Measurements from ENCODE around the gene OLFM1. TPM values are rescaled to one million over a fixed set of nuclear protein-coding genes. Genes with fewer than 3 reads are reported as not detected.

OLFM1 gene
- total RNA-seq, 2 experiments from 2014 or later, result 0.30 TPM; not detected in 1

DNA sequence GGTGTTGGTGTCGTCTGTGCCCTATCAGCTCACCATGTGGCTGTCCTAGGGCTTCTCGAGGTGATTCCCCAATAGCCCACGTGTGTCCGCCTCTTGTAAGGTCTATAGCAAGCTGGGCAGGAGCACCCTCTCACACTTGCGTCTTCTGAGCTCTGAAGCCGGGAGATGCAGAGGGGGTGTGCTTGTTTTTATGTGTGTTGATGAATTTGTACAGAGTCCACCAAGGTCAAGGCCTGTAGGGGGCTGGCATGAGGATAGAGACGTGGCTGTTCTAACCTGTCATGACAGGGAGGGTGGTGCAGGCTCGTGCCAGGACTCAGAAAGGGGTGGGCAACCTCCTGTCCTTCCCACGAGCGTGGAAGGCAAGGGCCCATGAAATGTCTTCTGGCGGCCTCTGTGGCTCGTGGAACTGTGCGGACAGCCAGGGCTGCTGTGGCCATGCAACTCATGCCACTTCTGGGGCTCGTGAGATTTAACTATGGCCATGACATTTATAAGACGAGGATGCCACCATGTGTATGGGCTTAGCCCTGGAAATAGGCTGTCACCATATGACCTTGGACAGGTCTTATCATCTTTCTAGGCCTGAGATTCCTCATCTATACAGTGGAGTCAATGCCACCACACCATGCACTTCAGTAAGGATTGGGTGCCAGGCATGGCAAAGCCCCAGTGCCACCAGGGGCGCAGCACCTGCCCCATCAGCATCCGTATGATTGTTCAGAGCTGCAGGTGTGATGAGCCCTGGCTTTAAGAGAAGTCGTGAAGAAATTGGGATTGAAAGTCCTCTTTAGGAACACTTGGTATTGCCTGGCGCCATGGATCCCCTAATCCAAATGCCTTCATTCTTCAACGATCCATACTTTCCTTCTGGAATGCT lies 2.3 kb upstream of the OLFM1 start:
- Mint-ChIP-seq H3K4me3 (no peak overlapping the region), H3K27ac (no peak overlapping the region), H3K27me3 (peaks cover 30% of the 10 kb centered on the region), H3K4me1 (peaks cover 3% of the 10 kb centered on the region), H3K36me3 (no peaks in the 10 kb centered on the region), H3K9me3 (ENCODE audit: low read depth) (no peaks in the 10 kb centered on the region)
- CTCF ChIA-PET, result interaction anchor here (1.0 to 2.2 kb wide), 2 partner anchors 257 to 327 kb away, joined by 5 to 8 read pairs; no protein-coding TSS in a partner anchor
- DNase-seq (no peak), ATAC-seq (no peak)

DNA sequence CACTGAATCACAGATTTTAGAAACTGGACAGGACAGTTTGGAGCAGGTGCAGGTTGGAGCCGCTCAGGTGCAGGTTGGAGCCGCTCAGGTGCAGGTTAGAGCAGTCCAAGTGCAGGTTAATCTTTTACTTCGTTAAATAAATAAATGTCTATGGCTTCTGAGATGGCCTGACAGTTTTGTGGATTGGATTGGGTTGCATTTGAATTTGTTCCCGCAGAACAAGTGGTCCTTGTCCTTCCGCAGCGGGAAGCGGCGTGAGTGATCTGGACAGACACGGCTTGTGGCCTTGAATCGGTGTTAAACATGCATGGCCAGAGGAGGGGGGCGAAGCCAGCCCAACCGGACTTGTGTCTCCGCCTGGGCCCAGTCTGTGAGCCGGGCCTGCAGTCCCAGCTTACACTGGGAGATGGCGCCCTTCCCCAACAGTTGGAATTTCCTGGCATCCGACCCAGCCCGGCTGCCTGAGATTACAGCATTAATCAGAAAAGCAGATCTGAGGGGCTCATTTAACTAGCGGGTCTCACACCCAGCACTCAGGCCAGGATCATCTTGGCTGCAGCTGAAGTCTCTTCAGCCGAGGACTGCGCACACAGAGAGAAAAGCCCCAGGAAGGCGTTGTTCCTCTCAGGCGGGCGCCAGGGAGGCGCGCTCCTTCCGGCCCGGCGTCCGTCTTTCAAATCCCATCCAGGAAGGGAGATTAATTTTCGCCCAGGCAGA lies 1.5 kb upstream of the OLFM1 start:
- H3K9me3 Mint-ChIP-seq (ENCODE audit: low read depth), result no peaks in the 10 kb centered on the region
- no peak overlapping the region for H3K4me3 Mint-ChIP-seq
- DNase-seq, result peak; percentile 58
- H3K27ac Mint-ChIP-seq, result no peak overlapping the region
- H3K36me3 Mint-ChIP-seq, result no peaks in the 10 kb centered on the region
- peaks cover 3% of the 10 kb centered on the region for H3K4me1 Mint-ChIP-seq
- CTCF ChIA-PET, result interaction anchor here (1.0 to 2.2 kb wide), 3 partner anchors 256 to 326 kb away, joined by 4 to 8 read pairs (median 5); no protein-coding TSS in a partner anchor
- peak; percentile 39 for ATAC-seq
- peaks cover 30% of the 10 kb centered on the region for H3K27me3 Mint-ChIP-seq

DNA sequence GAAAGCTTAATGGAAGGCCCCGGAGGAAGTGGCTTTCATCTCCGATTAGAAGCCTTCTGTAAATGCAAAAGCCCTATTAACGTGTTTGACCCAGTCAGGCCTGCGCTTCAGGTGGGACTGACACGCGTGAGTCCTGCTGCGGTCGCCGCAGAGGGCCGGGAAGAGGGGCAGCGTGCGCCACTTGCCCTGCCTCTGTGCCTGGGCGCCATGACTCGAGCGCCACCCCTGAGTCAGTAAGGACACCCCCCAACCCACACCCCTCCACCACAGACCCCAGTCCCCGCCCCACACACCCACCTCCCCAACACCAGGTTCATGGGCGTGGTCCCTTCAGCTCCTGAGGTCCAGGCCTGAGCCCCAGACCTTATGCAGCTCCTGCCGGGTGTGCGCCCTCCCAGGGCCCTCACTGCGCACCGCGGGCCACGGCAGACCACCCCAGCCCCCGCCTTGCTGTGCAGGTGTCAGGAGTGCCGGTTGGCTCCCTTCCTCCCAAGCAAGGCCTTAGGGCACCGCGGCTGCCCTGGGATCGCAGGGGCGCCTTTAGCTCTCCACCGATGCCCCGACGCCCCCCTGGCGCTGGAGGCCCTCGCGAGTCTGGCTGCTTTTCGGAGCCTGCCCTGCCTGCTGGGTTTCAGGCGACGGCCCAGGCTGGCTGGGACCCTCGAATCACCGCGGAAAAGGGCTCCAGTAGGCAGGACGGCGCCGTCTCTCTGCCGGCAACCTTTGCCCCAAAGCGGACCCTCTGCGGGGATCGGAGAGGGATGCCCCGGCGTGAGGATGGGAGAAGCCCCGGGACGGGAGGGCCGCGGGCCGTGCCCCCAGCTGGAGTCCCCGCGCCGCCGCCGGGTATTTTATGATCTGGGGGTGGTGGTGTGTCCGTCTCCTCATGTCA lies 625 bp upstream of the OLFM1 start:
- H3K27me3 Mint-ChIP-seq, result peaks cover 30% of the 10 kb centered on the region
- no peak overlapping the region for H3K4me3 Mint-ChIP-seq
- DNase-seq (no peak), ATAC-seq (no peak)
- H3K36me3 Mint-ChIP-seq, result no peaks in the 10 kb centered on the region
- H3K27ac Mint-ChIP-seq, result no peak overlapping the region
- peaks cover 3% of the 10 kb centered on the region for H3K4me1 Mint-ChIP-seq
- H3K9me3 Mint-ChIP-seq (ENCODE audit: low read depth), result peaks cover 6% of the 10 kb centered on the region
- CTCF ChIA-PET, result interaction anchor here (1.0 to 2.2 kb wide), 3 partner anchors 255 to 326 kb away, joined by 4 to 8 read pairs (median 5); no protein-coding TSS in a partner anchor

DNA sequence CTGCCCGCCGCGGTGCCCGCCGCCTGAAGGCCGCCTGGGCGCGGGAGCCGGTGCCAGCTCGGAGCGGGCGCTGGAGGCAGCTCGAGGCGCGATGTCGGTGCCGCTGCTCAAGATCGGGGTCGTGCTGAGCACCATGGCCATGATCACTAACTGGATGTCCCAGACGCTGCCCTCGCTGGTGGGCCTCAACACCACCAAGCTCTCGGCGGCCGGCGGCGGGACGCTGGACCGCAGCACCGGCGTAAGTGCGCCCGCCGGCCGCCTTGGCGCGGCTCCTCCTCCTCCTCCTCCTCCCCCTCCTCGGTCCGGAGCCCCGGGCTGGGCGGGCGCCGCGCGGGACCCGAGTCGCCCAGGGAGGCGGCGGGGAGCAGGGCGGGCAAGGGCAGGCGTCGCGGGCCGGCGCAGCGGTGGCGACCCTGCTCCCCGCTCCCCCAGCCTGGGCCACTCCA lies 455 bp downstream of the OLFM1 start:
- Mint-ChIP-seq H3K36me3 (no peaks in the 10 kb centered on the region), H3K4me1 (peaks cover 3% of the 10 kb centered on the region), H3K27me3 (peaks cover 30% of the 10 kb centered on the region), H3K9me3 (ENCODE audit: low read depth) (peaks cover 6% of the 10 kb centered on the region), H3K27ac (no peak overlapping the region), H3K4me3 (no peak overlapping the region)
- no peak for ATAC-seq
- DNase-seq, result no peak
- CTCF ChIA-PET, result no interaction called here

DNA sequence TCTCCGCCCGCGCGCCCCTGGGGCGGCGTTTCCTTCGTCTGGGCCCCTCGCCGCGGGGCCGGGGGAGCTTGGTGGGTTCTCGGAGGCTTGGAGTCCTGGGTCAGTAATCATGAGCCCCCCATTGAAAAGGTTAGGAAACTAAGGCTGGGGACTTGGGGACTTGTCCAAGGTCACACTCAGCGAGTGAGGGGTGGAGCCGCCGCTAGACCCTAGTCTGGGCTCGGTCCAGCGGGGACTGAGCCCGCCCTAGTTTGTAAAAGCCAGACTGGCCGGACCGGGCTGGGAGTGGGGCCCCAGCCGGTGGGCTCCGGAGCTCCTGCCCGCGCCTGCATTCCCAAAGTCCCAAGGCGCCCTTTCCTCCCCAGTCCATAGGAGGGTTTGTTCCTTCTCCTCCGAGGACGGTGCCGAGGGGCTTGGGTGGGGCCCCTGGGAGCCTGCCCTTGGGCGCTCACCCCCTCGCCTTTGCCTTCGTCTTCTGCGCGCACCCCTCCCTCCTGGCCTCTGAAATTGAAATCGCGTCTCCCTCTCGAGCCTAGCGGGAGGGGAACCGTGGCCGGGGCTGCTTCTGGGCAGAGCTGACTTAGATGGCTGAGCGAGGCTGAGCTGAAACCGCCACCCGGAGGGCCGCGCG lies 995 bp downstream of the OLFM1 start:
- Mint-ChIP-seq H3K36me3 (no peaks in the 10 kb centered on the region), H3K4me3 (no peak overlapping the region), H3K4me1 (peaks cover 3% of the 10 kb centered on the region), H3K27me3 (peaks cover 30% of the 10 kb centered on the region), H3K27ac (no peak overlapping the region), H3K9me3 (ENCODE audit: low read depth) (peaks cover 6% of the 10 kb centered on the region)
- DNase-seq, result no peak
- CTCF ChIA-PET, result no interaction called here
- no peak for ATAC-seq

DNA sequence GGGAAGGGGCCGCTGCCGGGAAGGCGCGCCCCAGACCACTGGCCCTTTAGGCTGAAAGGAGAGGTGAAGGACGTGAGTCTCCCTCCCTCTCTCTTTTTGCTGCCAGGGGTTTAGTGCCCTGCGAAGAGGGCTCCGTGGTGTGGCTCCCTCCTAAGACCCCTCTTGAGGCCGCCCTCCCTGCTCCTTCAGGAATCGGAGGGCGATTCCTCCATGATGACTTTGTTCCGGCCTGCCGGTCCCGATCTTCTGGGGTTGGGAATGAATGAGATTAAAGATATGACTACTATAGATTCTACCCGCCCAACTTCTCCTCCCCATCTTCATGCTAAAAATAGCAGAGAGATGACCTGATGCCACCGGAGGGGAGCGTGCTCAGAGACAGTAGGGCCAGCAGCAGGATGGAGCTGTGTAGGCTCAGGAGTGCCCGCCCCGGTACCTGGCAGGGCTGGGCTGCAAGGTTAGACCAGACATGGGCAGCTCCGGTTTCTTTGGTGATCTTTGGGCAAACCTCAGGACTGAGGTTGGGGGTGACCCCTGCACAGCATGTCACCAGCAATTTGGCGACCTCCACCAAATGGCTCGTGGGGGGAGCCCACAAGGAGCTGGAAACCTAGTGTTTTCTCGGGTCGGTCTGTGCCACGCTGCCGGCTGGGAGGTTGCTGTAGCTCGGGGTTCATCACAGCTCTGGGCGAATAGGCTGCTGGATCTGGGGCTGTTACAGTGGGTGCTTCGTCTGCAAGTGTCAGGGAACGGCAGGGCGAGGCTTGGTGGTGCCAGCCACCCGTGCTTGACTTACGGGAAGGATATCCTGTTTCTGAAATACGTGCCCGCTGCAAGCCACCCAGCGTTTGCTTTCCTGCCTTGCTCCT lies 1.7 kb downstream of the OLFM1 start:
- CTCF ChIA-PET, result no interaction called here
- H3K4me1 Mint-ChIP-seq, result peaks cover 3% of the 10 kb centered on the region
- ATAC-seq (no peak), DNase-seq (no peak)
- no peak overlapping the region for H3K27ac Mint-ChIP-seq
- H3K27me3 Mint-ChIP-seq, result peaks cover 30% of the 10 kb centered on the region
- H3K4me3 Mint-ChIP-seq, result no peak overlapping the region
- H3K36me3 Mint-ChIP-seq, result no peaks in the 10 kb centered on the region
- peaks cover 6% of the 10 kb centered on the region for H3K9me3 Mint-ChIP-seq (ENCODE audit: low read depth)

DNA sequence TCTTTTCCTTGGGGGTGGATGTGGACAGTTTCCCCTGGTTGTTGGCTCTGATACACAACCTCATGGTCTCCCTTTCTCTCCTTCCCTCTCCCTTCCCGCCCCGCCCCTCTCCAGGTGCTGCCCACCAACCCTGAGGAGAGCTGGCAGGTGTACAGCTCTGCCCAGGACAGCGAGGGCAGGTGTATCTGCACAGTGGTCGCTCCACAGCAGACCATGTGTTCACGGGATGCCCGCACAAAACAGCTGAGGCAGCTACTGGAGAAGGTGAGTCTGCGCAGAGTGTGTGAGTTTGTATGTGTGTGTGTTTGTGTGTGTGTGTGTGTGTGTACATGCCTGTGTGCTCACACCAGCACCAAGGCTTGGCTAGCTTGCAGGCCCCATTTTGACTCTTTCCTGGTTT lies 2.6 kb downstream of the OLFM1 start:
- no peak for ATAC-seq
- peaks cover 30% of the 10 kb centered on the region for H3K27me3 Mint-ChIP-seq
- no peak for DNase-seq
- H3K4me1 Mint-ChIP-seq, result peaks cover 6% of the 10 kb centered on the region
- no peak overlapping the region for H3K4me3 Mint-ChIP-seq
- no peak overlapping the region for H3K27ac Mint-ChIP-seq
- CTCF ChIA-PET, result no interaction called here
- H3K9me3 Mint-ChIP-seq (ENCODE audit: low read depth), result peaks cover 6% of the 10 kb centered on the region
- H3K36me3 Mint-ChIP-seq, result no peaks in the 10 kb centered on the region

DNA sequence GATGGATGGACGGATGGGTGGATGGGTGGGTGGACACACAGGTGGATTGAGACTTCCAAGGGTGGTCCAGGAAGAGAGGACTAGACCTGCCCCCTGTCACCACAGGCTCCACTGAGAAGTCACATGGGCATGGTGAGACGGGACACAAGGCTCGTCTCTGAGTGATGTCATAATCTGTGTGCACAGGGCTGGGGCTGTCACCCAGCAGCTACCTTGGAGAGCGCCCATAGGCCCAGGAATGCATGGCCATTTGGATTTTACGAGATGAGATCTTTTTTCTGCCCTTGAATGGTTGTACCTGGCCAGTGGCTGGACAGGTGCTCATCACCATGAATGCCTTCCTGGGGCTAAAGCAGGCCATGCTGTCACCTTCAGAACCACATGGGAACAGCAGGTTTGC lies 3.1 kb downstream of the OLFM1 start:
- Mint-ChIP-seq H3K4me3 (no peak overlapping the region), H3K9me3 (ENCODE audit: low read depth) (peaks cover 6% of the 10 kb centered on the region), H3K36me3 (no peaks in the 10 kb centered on the region), H3K4me1 (peaks cover 8% of the 10 kb centered on the region), H3K27ac (no peak overlapping the region), H3K27me3 (peaks cover 27% of the 10 kb centered on the region)
- ATAC-seq (no peak), DNase-seq (no peak)
- CTCF ChIA-PET, result no interaction called here

DNA sequence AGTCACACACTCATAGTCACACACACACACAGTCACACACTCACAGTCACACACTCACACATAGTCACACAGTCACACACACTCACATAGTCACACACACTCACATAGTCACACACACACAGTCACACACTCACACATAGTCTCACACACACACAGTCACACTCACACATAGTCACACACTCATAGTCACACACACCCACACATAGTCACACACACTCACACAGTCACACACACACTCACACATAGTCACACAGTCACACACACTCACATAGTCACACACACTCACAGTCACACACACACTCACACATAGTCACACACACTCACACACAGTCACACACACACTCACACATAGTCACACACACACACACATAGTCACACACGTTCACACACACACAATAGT lies 4.1 kb downstream of the OLFM1 start:
- peaks cover 20% of the 10 kb centered on the region for H3K27me3 Mint-ChIP-seq
- no peaks in the 10 kb centered on the region for H3K36me3 Mint-ChIP-seq
- ATAC-seq (no peak), DNase-seq (no peak)
- peaks cover 5% of the 10 kb centered on the region for H3K4me1 Mint-ChIP-seq
- no peak overlapping the region for H3K4me3 Mint-ChIP-seq
- H3K27ac Mint-ChIP-seq, result no peak overlapping the region
- H3K9me3 Mint-ChIP-seq (ENCODE audit: low read depth), result peaks cover 6% of the 10 kb centered on the region
- CTCF ChIA-PET, result no interaction called here

DNA sequence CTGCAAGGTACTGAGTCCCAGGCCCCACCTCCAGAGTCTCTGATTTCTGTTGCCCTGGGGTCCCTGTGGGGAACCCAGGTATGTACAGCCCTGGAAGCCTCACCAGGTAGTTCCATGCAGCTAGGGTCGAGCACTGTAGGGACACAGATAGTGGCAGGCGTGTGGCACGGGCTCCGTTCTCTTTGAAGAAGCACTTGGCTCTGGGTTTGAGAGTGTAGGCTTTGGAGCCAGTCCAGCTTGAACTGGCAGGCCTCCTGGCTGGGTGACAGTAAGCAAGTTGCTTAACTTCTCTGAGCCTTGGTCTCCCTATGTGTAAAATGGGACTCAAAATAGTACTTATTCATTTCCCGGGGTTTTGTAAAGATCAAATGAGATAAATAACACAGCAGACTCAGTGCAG lies 5.6 kb downstream of the OLFM1 start:
- no peak for ATAC-seq
- no peak for DNase-seq
- no peak overlapping the region for H3K27ac Mint-ChIP-seq
- H3K36me3 Mint-ChIP-seq, result no peaks in the 10 kb centered on the region
- peaks cover 18% of the 10 kb centered on the region for H3K27me3 Mint-ChIP-seq
- peaks cover 5% of the 10 kb centered on the region for H3K4me1 Mint-ChIP-seq
- CTCF ChIA-PET, result no interaction called here
- no peak overlapping the region for H3K4me3 Mint-ChIP-seq
- peaks cover 6% of the 10 kb centered on the region for H3K9me3 Mint-ChIP-seq (ENCODE audit: low read depth)

DNA sequence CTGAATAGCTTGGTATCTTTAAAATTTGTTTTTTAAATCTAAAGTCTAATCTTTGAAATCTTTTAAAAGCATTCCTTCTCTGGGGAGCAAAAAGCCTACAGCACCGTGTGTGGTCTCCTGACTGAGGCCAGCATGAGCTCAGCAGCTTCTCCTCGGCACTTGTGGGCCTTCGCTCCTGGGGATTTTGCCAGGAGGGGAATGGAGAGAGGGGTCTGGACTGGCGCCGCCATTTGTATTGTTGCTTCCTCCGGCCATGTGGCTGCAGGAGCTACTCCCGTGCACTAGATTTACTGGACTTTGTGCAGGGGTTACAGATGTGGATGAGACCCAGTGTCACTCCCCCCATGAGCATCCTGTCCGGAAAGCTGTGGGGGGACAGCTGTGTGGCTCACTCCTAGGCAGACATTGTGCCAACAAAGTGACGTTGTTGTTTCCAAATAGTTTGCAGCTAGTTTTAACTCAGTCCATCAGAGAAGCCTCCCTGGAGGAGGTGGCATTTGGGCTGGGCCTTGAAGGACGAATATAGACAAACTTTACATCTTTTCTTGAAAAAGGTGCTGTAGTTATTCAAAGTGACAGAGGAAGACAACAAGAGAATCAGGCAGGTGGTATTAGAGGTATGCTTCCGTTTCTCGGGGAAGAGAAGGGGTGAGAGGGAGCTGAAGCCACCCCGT lies 6.6 kb downstream of the OLFM1 start:
- CTCF ChIA-PET, result no interaction called here
- ATAC-seq (no peak), DNase-seq (no peak)
- Mint-ChIP-seq H3K36me3 (no peaks in the 10 kb centered on the region), H3K27me3 (peaks cover 17% of the 10 kb centered on the region), H3K4me3 (no peak overlapping the region), H3K9me3 (ENCODE audit: low read depth) (peaks cover 6% of the 10 kb centered on the region), H3K4me1 (peaks cover 5% of the 10 kb centered on the region), H3K27ac (no peak overlapping the region)

Measured in activated CD8-positive, alpha-beta memory T cell treated with anti-CD3 and anti-CD28 coated beads, Interleukin-2, amount 10 ng/mL, durations not matched to agents 7 days and 5 days (primary cell).